PC-3 (cell line): ENCODE results near the gene R3HDM1.

Experiments
- EZH2 ChIP-seq: fragments of 300-600 bp; sonication (generic); IDR thresholded peaks from one replicate; pipeline ENCODE4 v1.6.1; 2017; ENCODE audit warnings: antibody characterized with exemption, mild to moderate bottlenecking, low read length; ENCODE audit not compliant: unreplicated experiment
- EZH2phosphoT487 ChIP-seq: fragments of 300-600 bp; sonication (generic); IDR thresholded peaks from 2 replicates; pipeline ENCODE4 v1.6.1; 2018; ENCODE audit warnings: mild to moderate bottlenecking, antibody characterized with exemption, low read length, borderline replicate concordance
- TF ChIP-seq, protein P1 (sequence below): fragments of 300-600 bp; sonication (generic); conservative IDR thresholded peaks from 2 replicates; pipeline ENCODE4 v1.5.1; 2017; ENCODE audit warnings: antibody characterized with exemption, low read depth, mild to moderate bottlenecking, low read length

DNA sequence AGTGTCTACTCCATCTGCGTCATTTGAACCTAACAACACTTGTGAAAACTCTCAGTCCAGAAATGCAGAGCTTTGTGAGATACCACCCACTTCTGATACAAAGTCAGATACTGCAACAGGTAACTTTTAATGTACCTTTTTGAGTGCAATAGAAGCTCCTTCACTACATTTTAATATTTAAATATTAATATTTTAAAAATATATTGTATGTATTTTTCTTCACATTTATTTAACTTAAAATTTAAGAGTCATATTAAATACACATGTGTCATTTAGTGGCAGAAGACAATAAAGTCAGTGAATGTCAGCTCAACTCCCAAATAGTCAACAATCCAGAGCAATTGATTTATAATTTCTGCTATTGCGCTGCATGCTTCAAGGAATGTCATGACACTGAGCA lies 224.3 kb downstream of the R3HDM1 start:
- TF ChIP-seq EZH2phosphoT487 = no peak
- TF ChIP-seq, protein P1, sequence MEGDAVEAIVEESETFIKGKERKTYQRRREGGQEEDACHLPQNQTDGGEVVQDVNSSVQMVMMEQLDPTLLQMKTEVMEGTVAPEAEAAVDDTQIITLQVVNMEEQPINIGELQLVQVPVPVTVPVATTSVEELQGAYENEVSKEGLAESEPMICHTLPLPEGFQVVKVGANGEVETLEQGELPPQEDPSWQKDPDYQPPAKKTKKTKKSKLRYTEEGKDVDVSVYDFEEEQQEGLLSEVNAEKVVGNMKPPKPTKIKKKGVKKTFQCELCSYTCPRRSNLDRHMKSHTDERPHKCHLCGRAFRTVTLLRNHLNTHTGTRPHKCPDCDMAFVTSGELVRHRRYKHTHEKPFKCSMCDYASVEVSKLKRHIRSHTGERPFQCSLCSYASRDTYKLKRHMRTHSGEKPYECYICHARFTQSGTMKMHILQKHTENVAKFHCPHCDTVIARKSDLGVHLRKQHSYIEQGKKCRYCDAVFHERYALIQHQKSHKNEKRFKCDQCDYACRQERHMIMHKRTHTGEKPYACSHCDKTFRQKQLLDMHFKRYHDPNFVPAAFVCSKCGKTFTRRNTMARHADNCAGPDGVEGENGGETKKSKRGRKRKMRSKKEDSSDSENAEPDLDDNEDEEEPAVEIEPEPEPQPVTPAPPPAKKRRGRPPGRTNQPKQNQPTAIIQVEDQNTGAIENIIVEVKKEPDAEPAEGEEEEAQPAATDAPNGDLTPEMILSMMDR = no peak
- no peak for TF ChIP-seq EZH2
